SKM-1 treated with dmso at 0.1 percent for 144 hours (cell line): ENCODE data around the gene OTUD3.
"Not testable (repeated sequence)": the region's sequence is repeated elsewhere in the genome, so short reads cannot be mapped to it uniquely, and the experiment has no call there.

Experiments used
- DNase-seq: peaks from one replicate; lab custom pipeline; 2025; ENCODE audit not compliant: unreplicated experiment; lab: John Stamatoyannopoulos, UW

Gene OTUD3

GRCh38 chr1:19868575-19868974 lies 13.6 kb upstream of the OTUD3 start:
- DNase-seq, result not testable (repeated sequence)

GRCh38 chr1:19869453-19869852 lies 12.7 kb upstream of the OTUD3 start:
- DNase-seq, result not testable (repeated sequence)

GRCh38 chr1:19869929-19870328 lies 12.3 kb upstream of the OTUD3 start:
- DNase-seq, result no peak

GRCh38 chr1:19872190-19872589 lies 10.0 kb upstream of the OTUD3 start:
- DNase-seq, result no peak

GRCh38 chr1:19877181-19877750 lies 4.9 kb upstream of the OTUD3 start:
- DNase-seq, result no peak

GRCh38 chr1:19877821-19878636 lies 4.2 kb upstream of the OTUD3 start:
- DNase-seq, result no peak

GRCh38 chr1:19878637-19878985 lies 3.6 kb upstream of the OTUD3 start:
- no peak for DNase-seq

- no peak for DNase-seq
These were observed 3.0 kb upstream of the OTUD3 start for GRCh38 chr1:19879227-19879626.

GRCh38 chr1:19879661-19880060 lies 2.5 kb upstream of the OTUD3 start:
- no peak for DNase-seq

GRCh38 chr1:19880841-19881240 lies 1.4 kb upstream of the OTUD3 start:
- DNase-seq, result not testable (repeated sequence)

GRCh38 chr1:19884312-19884711 lies 2.1 kb downstream of the OTUD3 start:
- no peak for DNase-seq

- DNase-seq, result no peak
These were observed 3.6 kb downstream of the OTUD3 start for GRCh38 chr1:19885821-19886220.

- no peak for DNase-seq
These were observed 5.9 kb downstream of the OTUD3 start for GRCh38 chr1:19888112-19888511.

GRCh38 chr1:19889656-19890055 lies 7.5 kb downstream of the OTUD3 start:
- no peak for DNase-seq

- DNase-seq, result no peak
These were observed 9.9 kb downstream of the OTUD3 start for GRCh38 chr1:19892129-19892528.

GRCh38 chr1:19892628-19893168 lies 10.5 kb downstream of the OTUD3 start:
- DNase-seq, result no peak

GRCh38 chr1:19893687-19894086 lies 11.5 kb downstream of the OTUD3 start:
- DNase-seq, result no peak

- no peak for DNase-seq
These were observed 12.0 kb downstream of the OTUD3 start for GRCh38 chr1:19894218-19894617.

- DNase-seq, result no peak
These were observed 19.5 kb downstream of the OTUD3 start for GRCh38 chr1:19901653-19902052.

- no peak for DNase-seq
These were observed 21.4 kb downstream of the OTUD3 start for GRCh38 chr1:19903621-19904020.

- DNase-seq, result no peak
These were observed 25.3 kb downstream of the OTUD3 start for GRCh38 chr1:19907456-19907855.

GRCh38 chr1:19909392-19909791 lies 27.2 kb downstream of the OTUD3 start:
- no peak for DNase-seq

- no peak for DNase-seq
These were observed 27.8 kb downstream of the OTUD3 start for GRCh38 chr1:19909971-19910370.
